K562 (cell line): ENCODE measurements around the gene HMX2. TPM values are rescaled to one million over a fixed set of nuclear protein-coding genes. Genes with fewer than 3 reads are reported as not detected.

Experiments used
- ATAC-seq: fragments of 200-7000 bp; cut with Tn5 transposase; 3 replicates; pipeline ENCODE4 v1.9.1; 2020; ENCODE audit warnings: moderate library complexity
- BruUV-seq: library from RNA; stranded (reverse); fragments of 400-500 nt; replicated peaks from 2 replicates; lab custom pipeline; 2021; lab: Mats Ljungman, UMichigan
- CTCF ChIA-PET: fragments of 300-600 bp; formaldehyde crosslinking; extraction: SDS; loops from one replicate; lab custom pipeline; 2021; ENCODE audit warnings: low intra/inter-chr PET ratio; lab: Yijun Ruan, JAX
- POLR2A ChIA-PET: fragments of 300-600, 350-650 bp; sonication (Branson Sonifier 250); formaldehyde crosslinking; extraction: SDS; loops from one replicate; lab custom pipeline; 2021; ENCODE audit warnings: antibody characterized with exemption, inconsistent platforms; lab: Yijun Ruan, JAX
- DNase-seq, 4 experiments: peaks; one replicate each; pipeline versions ENCODE4 v3.0.0 to v3.0.0-alpha.2; 2011 to 2018; ENCODE audit warnings: low spot score in 3 of 4, mixed read lengths in 3 of 4; ENCODE audit errors: extremely low read depth in 1 of 4
- FAIRE-seq: peaks from 2 replicates; lab custom pipeline; 2011; peaks lifted over from hg19 to GRCh38; lab: Jason Lieb, UNC
- H2AFZ ChIP-seq: 2 replicates; pipeline ENCODE4 v1.6.0; 2011; ENCODE audit warnings: low read depth, low read length, control low read depth, inconsistent platforms
- H3K27ac ChIP-seq: fragments of 200-600 bp; 3 replicates; pipeline ENCODE4 v1.8.0; 2011; ENCODE audit warnings: low read depth, mild to moderate bottlenecking, control low read depth, inconsistent platforms, low read length, moderate library complexity, mixed read lengths; ENCODE audit errors: extremely low read depth
- H3K27me3 ChIP-seq, 2 experiments: fragments of 300-600 bp in 1 of 2; 2 replicates in 1 of 2; 3 replicates in 1 of 2; pipeline versions ENCODE4 v1.6.0 to v1.8.0; 2011; ENCODE audit warnings: inconsistent platforms in 2 of 2, low read length in 2 of 2, mild to moderate bottlenecking in 1 of 2, mixed read lengths in 1 of 2, moderate library complexity in 1 of 2; ENCODE audit not compliant: control insufficient read depth in 2 of 2, insufficient read depth in 2 of 2
- H3K36me3 ChIP-seq: fragments of 300-600 bp; 3 replicates; pipeline ENCODE4 v1.8.0; 2011; ENCODE audit warnings: mild to moderate bottlenecking, low read length, inconsistent platforms; ENCODE audit not compliant: control insufficient read depth, insufficient read depth
- H3K4me1 ChIP-seq, 2 experiments: fragments of 200-600 bp in 1 of 2; replicated peaks in 1 of 2; 2 replicates in 1 of 2; 3 replicates in 1 of 2; pipeline versions ENCODE4 v1.5.1 to v1.8.0; 2011; ENCODE audit warnings: inconsistent platforms in 2 of 2, low read length in 2 of 2, mild to moderate bottlenecking in 1 of 2, mixed read lengths in 1 of 2, moderate library complexity in 1 of 2; ENCODE audit not compliant: control insufficient read depth in 2 of 2, insufficient read depth in 2 of 2
- H3K4me2 ChIP-seq: 2 replicates; pipeline ENCODE4 v1.6.1; 2011; ENCODE audit warnings: low read length, control low read depth, inconsistent platforms, mixed read lengths; ENCODE audit not compliant: insufficient read depth
- H3K4me3 ChIP-seq: fragments of 200-600 bp; sonication (generic), shearing (Covaris generic); 2 replicates; pipeline ENCODE4 v1.5.1; 2016; ENCODE audit warnings: control low read depth, inconsistent platforms
- H3K79me2 ChIP-seq: fragments of 200-600 bp; 3 replicates; pipeline ENCODE4 v1.8.0; 2011; ENCODE audit warnings: low read length, inconsistent platforms; ENCODE audit not compliant: control insufficient read depth, insufficient read depth
- H3K9ac ChIP-seq, 2 experiments: 2 replicates each; pipeline versions ENCODE4 v1.6.0 to v1.6.1; 2011; ENCODE audit warnings: low read depth in 2 of 2, low read length in 2 of 2, control low read depth in 1 of 2, inconsistent platforms in 1 of 2, mild to moderate bottlenecking in 1 of 2, mixed read lengths in 1 of 2; ENCODE audit not compliant: insufficient read depth in 1 of 2
- H3K9me1 ChIP-seq: one replicate; pipeline ENCODE4 v1.6.0; 2011; ENCODE audit warnings: inconsistent platforms, mild to moderate bottlenecking, low read length, moderate library complexity; ENCODE audit not compliant: control insufficient read depth, insufficient read depth
- H3K9me3 ChIP-seq: replicated peaks from 2 replicates; pipeline ENCODE4 v1.5.1; 2011; ENCODE audit warnings: low read depth, low read length, inconsistent platforms; ENCODE audit not compliant: control insufficient read depth, insufficient read depth
- H4K20me1 ChIP-seq: replicated peaks from 2 replicates; pipeline ENCODE4 v1.6.1; 2011; ENCODE audit warnings: low read length, inconsistent platforms, mixed read lengths; ENCODE audit not compliant: control insufficient read depth, insufficient read depth
- ARID2 ChIP-seq: fragments of 450-650 bp; IDR thresholded peaks from 2 replicates; pipeline ENCODE4 v1.6.1; 2017; ENCODE audit warnings: antibody characterized with exemption, mild to moderate bottlenecking
- CREB1 ChIP-seq, 2 experiments: sonication (generic) in 1 of 2; formaldehyde crosslinking in 1 of 2; IDR thresholded peaks; 2 replicates each; pipeline versions ENCODE4 v1.6.1 to v1.8.0; 2012 to 2022; ENCODE audit warnings: inconsistent platforms in 1 of 2, mild to moderate bottlenecking in 1 of 2, missing genetic modification reagents in 1 of 2, moderate library complexity in 1 of 2
- DPF2 ChIP-seq: fragments of 450-650 bp; IDR thresholded peaks from 2 replicates; pipeline ENCODE4 v1.6.1; 2016
- ESRRB ChIP-seq: fragments of 250-450 bp; sonication (Bioruptor Pico); IDR thresholded peaks from 2 replicates; pipeline ENCODE4 v1.5.0; 2020; ENCODE audit warnings: mild to moderate bottlenecking, moderate library complexity, borderline replicate concordance
- HMG20B ChIP-seq: fragments of 250-450 bp; sonication (Bioruptor Pico); IDR thresholded peaks from 2 replicates; pipeline ENCODE4 v1.5.0; 2021; ENCODE audit warnings: mild to moderate bottlenecking
- MBD1 ChIP-seq: fragments of 250-450 bp; sonication (Bioruptor Pico); IDR thresholded peaks from 2 replicates; pipeline ENCODE4 v1.8.0; 2022; ENCODE audit warnings: inconsistent platforms
- PTBP1 ChIP-seq: fragments of 200-400 bp; formaldehyde crosslinking; IDR thresholded peaks from 2 replicates; pipeline ENCODE4 v1.6.1; 2017; ENCODE audit warnings: low read depth, low read length
- RB1 ChIP-seq: fragments of 450-650 bp; IDR thresholded peaks from 2 replicates; pipeline ENCODE4 v1.6.1; 2017; ENCODE audit warnings: low read depth, mild to moderate bottlenecking
- RBM14 ChIP-seq: fragments of 200-400 bp; formaldehyde crosslinking; IDR thresholded peaks from 2 replicates; pipeline ENCODE4 v1.6.1; 2018; ENCODE audit warnings: low read depth, mild to moderate bottlenecking, low read length, moderate library complexity, borderline replicate concordance; ENCODE audit not compliant: insufficient read depth
- RFX1 ChIP-seq: fragments of 450-650 bp; IDR thresholded peaks from 2 replicates; pipeline ENCODE4 v1.6.1; 2016; ENCODE audit warnings: mild to moderate bottlenecking, moderate library complexity
- TAL1 ChIP-seq: fragments of 450-650 bp; IDR thresholded peaks from 2 replicates; pipeline ENCODE4 v1.6.1; 2016; ENCODE audit warnings: mild to moderate bottlenecking
- ZNF274 ChIP-seq: IDR thresholded peaks from 2 replicates; pipeline ENCODE4 v1.6.1; 2011; ENCODE audit warnings: low read depth, mild to moderate bottlenecking, low read length, moderate library complexity, borderline replicate concordance
- WGBS: fragments of 100-300 bp; shearing (Covaris generic); methylation state at CpG from one replicate; pipeline ENCODE4 v1.1.6; 2016; ENCODE audit warnings: low coverage, mixed read lengths; ENCODE audit not compliant: insufficient coverage; ENCODE audit errors: missing lambda C conversion rate; 5-methylcytosine and 5-hydroxymethylcytosine counted together
- in situ Hi-C: fragments of 300-500 bp; cut with MboI; formaldehyde crosslinking; loops from 4 replicates; pipeline ENCODE4 v1.15.0; 2018; ENCODE audit warnings: inconsistent platforms, mixed read lengths
- intact Hi-C: fragments of 100-400 bp; cut with micrococcal nuclease; formaldehyde crosslinking; loops from 2 replicates; pipeline ENCODE4 v1.14.2; 2022
- polyA plus RNA-seq, 8 experiments: library from polyadenylated mRNA; depleted of rRNA in 4 of 8; stranded (reverse) in 5 of 8; unstranded in 3 of 8; fragments of >200 nt; fragmentation: Nextera tagmentation in 2 of 8; fragmentation: Illumina TruSeq in 1 of 8; extraction: Ambion mirVana in 2 of 8; extraction: Trizol in 1 of 8; gene quantifications; 2 replicates each; pipeline versions ENCODE4 v1.2.1 to v1.2.3, GENCODE V29; 2011 to 2014; ENCODE audit warnings: inconsistent platforms in 1 of 8, missing spikeins in 1 of 8
- total RNA-seq, 7 experiments: library from RNA; depleted of rRNA in 6 of 7; stranded (reverse); fragments of >200 nt in 6 of 7; fragmentation: Illumina TruSeq in 2 of 7; extraction: Trizol in 2 of 7; gene quantifications; 2 replicates each; pipeline versions ENCODE4 v1.2.1 to v1.2.3, GENCODE V29; 2011 to 2021; ENCODE audit warnings: low replicate concordance in 1 of 7
- TF ChIP-seq, protein P1 (sequence below): fragments of 450-650 bp; IDR thresholded peaks from 2 replicates; pipeline ENCODE4 v1.6.1; 2016; ENCODE audit warnings: low read depth, mild to moderate bottlenecking, moderate library complexity
- TF ChIP-seq, protein P2 (sequence below): sonication (generic); formaldehyde crosslinking; IDR thresholded peaks from 2 replicates; pipeline ENCODE4 v1.8.0; 2022; ENCODE audit warnings: missing genetic modification reagents, mild to moderate bottlenecking, borderline replicate concordance

The HMX2 gene
- total and polyA plus RNA-seq, 9 of the 15 experiments (the other 6 are each of a cell fraction or from before 2014, with no cell fraction given) = 0.07 to 0.58 (median 0.09) TPM; not detected in 2

GRCh38 chr10:123100030-123100762, 47.7 kb upstream of the HMX2 start:
- no peaks in the 10 kb centered on the region for H3K9me3 ChIP-seq
- no peaks in the 10 kb centered on the region for H3K4me1 ChIP-seq
- intact Hi-C loops (no loop called here), in situ Hi-C loops (no loop called here)
- FAIRE-seq = no peak
- no peaks in the 10 kb centered on the region for H4K20me1 ChIP-seq
- CTCF ChIA-PET = no interaction called here
- no peak overlapping the region for H3K27ac ChIP-seq
- H3K4me2 ChIP-seq = no peak overlapping the region; the same call in 1 of the 2 replicates
- H3K27me3 ChIP-seq = peaks cover 2 to 37% of the 10 kb centered on the region in 2 experiments; a peak in 4 of 5 replicates
- no peak overlapping the region for H3K4me3 ChIP-seq
- 7% methylated on average over 6 of the region's 7 CpGs for WGBS
- H3K9me1 ChIP-seq = no peaks in the 10 kb centered on the region
- no peaks in the 10 kb centered on the region for H3K79me2 ChIP-seq
- no TSS peak for BruUV-seq
- H3K36me3 ChIP-seq = no peaks in the 10 kb centered on the region
- H2AFZ ChIP-seq = 0 out of 2 replicates have a peak overlapping the region, but pooled peaks have one; percentile 40
- TF ChIP-seq, protein P1, sequence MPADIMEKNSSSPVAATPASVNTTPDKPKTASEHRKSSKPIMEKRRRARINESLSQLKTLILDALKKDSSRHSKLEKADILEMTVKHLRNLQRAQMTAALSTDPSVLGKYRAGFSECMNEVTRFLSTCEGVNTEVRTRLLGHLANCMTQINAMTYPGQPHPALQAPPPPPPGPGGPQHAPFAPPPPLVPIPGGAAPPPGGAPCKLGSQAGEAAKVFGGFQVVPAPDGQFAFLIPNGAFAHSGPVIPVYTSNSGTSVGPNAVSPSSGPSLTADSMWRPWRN = no peak
- TF ChIP-seq DPF2 = no peak
- TF ChIP-seq HMG20B (CRISPR knock-in tag) = no peak
- TF ChIP-seq, protein P2, sequence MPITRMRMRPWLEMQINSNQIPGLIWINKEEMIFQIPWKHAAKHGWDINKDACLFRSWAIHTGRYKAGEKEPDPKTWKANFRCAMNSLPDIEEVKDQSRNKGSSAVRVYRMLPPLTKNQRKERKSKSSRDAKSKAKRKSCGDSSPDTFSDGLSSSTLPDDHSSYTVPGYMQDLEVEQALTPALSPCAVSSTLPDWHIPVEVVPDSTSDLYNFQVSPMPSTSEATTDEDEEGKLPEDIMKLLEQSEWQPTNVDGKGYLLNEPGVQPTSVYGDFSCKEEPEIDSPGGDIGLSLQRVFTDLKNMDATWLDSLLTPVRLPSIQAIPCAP (CRISPR knock-in tag) = no peak
- TF ChIP-seq ARID2 = no peak
- TF ChIP-seq MBD1 (CRISPR knock-in tag) = no peak
- no peak for TF ChIP-seq CREB1 (IDR thresholded peaks at IDR 0.05)
- TF ChIP-seq CREB1 (CRISPR knock-in tag; IDR thresholded peaks at IDR 0.05) = no peak
- TF ChIP-seq PTBP1 = no peak
- no peak for TF ChIP-seq RB1
- TF ChIP-seq ESRRB (CRISPR knock-in tag) = no peak
- TF ChIP-seq RFX1 = no peak
- TF ChIP-seq RBM14 = no peak
- no peak for TF ChIP-seq TAL1
- TF ChIP-seq ZNF274 = no peak
- TF ChIP-seq, all 486 proteins: peak for 0
- no peak overlapping the region for H3K9ac ChIP-seq
- POLR2A ChIA-PET = no interaction called here
- DNase-seq (peak; percentile 19 to 70 (median 54)), ATAC-seq (peak; percentile 92)
